Endothelial cell of umbilical vein (primary cell): ENCODE results near the gene PLA2R1. TPM values are rescaled to one million over a fixed set of nuclear protein-coding genes. Genes with fewer than 3 reads are reported as not detected.

Experiments
- BruUV-seq: library from RNA; stranded (reverse); fragments of 400-500 nt; replicated peaks from 2 replicates; lab custom pipeline; 2021; lab: Mats Ljungman, UMichigan
- CTCF ChIA-PET: fragments of 300-600, 350-600 bp; sonication (Branson Sonifier 250); formaldehyde crosslinking; loops from one replicate; lab custom pipeline; 2021; ENCODE audit warnings: antibody characterized with exemption, inconsistent platforms; lab: Charles Lee
- POLR2A ChIA-PET: fragments of 300-600, 350-600 bp; sonication (Branson Sonifier 250); formaldehyde crosslinking; loops from one replicate; lab custom pipeline; 2021; ENCODE audit warnings: antibody characterized with exemption, inconsistent platforms; lab: Charles Lee
- DNase-seq: peaks from one replicate; pipeline ENCODE4 v3.0.0-alpha.2; 2011; ENCODE audit warnings: low read depth, low spot score
- FAIRE-seq: peaks from 2 replicates; lab custom pipeline; 2011; peaks lifted over from hg19 to GRCh38; lab: Jason Lieb, UNC
- H2AFZ ChIP-seq: 2 replicates; pipeline ENCODE4 v1.6.0; 2012; ENCODE audit warnings: low read depth, low read length, control low read depth, inconsistent platforms
- H3K27ac ChIP-seq: 2 replicates; pipeline ENCODE4 v1.5.1; 2011; ENCODE audit warnings: low read depth, mild to moderate bottlenecking, control low read depth, low read length, moderate library complexity; ENCODE audit not compliant: insufficient read depth
- H3K27me3 ChIP-seq, 2 experiments: 2 replicates each; pipeline versions ENCODE4 v1.6.0 to v1.6.1; 2011; ENCODE audit warnings: low read length in 2 of 2, mixed read lengths in 1 of 2; ENCODE audit not compliant: control insufficient read depth in 2 of 2, insufficient read depth in 2 of 2
- H3K36me3 ChIP-seq, 2 experiments: 2 replicates in 1 of 2; 3 replicates in 1 of 2; pipeline ENCODE4 v1.5.1; 2011; ENCODE audit warnings: low read length in 2 of 2, mild to moderate bottlenecking in 1 of 2, moderate library complexity in 1 of 2; ENCODE audit not compliant: control insufficient read depth in 2 of 2, insufficient read depth in 2 of 2; ENCODE audit errors: extremely low read depth in 1 of 2
- H3K4me1 ChIP-seq: 3 replicates; pipeline ENCODE4 v1.5.1; 2011; ENCODE audit warnings: mild to moderate bottlenecking, low read length; ENCODE audit not compliant: control insufficient read depth, insufficient read depth; ENCODE audit errors: extremely low read depth
- H3K4me2 ChIP-seq: 2 replicates; pipeline ENCODE4 v1.6.1; 2011; ENCODE audit warnings: low read length, control low read depth, mixed read lengths; ENCODE audit not compliant: insufficient read depth
- H3K4me3 ChIP-seq, 3 experiments: fragments of 200-600 bp in 1 of 3; sonication (generic), shearing (Covaris generic) in 1 of 3; replicated peaks in 1 of 3; 2 replicates each; pipeline ENCODE4 v1.5.1; 2011 to 2016; ENCODE audit warnings: control low read depth in 3 of 3, low read length in 3 of 3, mild to moderate bottlenecking in 2 of 3, inconsistent platforms in 1 of 3, low read depth in 1 of 3, moderate library complexity in 1 of 3; ENCODE audit not compliant: insufficient read depth in 1 of 3
- H3K79me2 ChIP-seq: 2 replicates; pipeline ENCODE4 v1.6.0; 2012; ENCODE audit warnings: low read length, inconsistent platforms; ENCODE audit not compliant: control insufficient read depth, insufficient read depth
- H3K9ac ChIP-seq: replicated peaks from 2 replicates; pipeline ENCODE3; 2011; ENCODE audit warnings: low read length, control low read depth; ENCODE audit not compliant: insufficient read depth; ENCODE audit errors: extremely low read depth
- H3K9me1 ChIP-seq: replicated peaks from 3 replicates; pipeline ENCODE4 v1.6.0; 2011; ENCODE audit warnings: mild to moderate bottlenecking, low read length; ENCODE audit not compliant: control insufficient read depth, insufficient read depth; ENCODE audit errors: extremely low read depth
- H3K9me3 ChIP-seq: replicated peaks from 2 replicates; pipeline ENCODE4 v1.5.1; 2012; ENCODE audit warnings: low read length, inconsistent platforms; ENCODE audit not compliant: control insufficient read depth, insufficient read depth
- H4K20me1 ChIP-seq: replicated peaks from 2 replicates; pipeline ENCODE3; 2011; ENCODE audit warnings: mild to moderate bottlenecking, low read length; ENCODE audit not compliant: control insufficient read depth, insufficient read depth; ENCODE audit errors: extremely low read depth
- EZH2 ChIP-seq: IDR thresholded peaks from 2 replicates; pipeline ENCODE4 v1.6.1; 2012; ENCODE audit warnings: borderline replicate concordance, low read depth, mild to moderate bottlenecking, moderate library complexity, low read length, inconsistent platforms; ENCODE audit not compliant: severe bottlenecking
- FOS ChIP-seq: IDR thresholded peaks from 2 replicates; pipeline ENCODE4 v1.6.1; 2011; ENCODE audit warnings: mild to moderate bottlenecking, low read length, moderate library complexity, borderline replicate concordance; ENCODE audit not compliant: insufficient read depth
- GATA2 ChIP-seq: IDR thresholded peaks from 2 replicates; pipeline ENCODE4 v1.7.0; 2011; ENCODE audit warnings: low read depth, mild to moderate bottlenecking, moderate library complexity, mixed read lengths, low read length; ENCODE audit not compliant: insufficient read length, insufficient read depth
- JUN ChIP-seq: IDR thresholded peaks from 2 replicates; pipeline ENCODE4 v1.6.1; 2011; ENCODE audit warnings: borderline replicate concordance, low read depth; ENCODE audit not compliant: insufficient read length, insufficient read depth
- MYC ChIP-seq: IDR thresholded peaks from one replicate; pipeline ENCODE4 v1.6.1; 2011; ENCODE audit warnings: mild to moderate bottlenecking, low read depth, low read length
- POLR2A ChIP-seq: IDR thresholded peaks from 2 replicates; pipeline ENCODE4 v1.6.1; 2012; ENCODE audit warnings: low read depth, mild to moderate bottlenecking, control low read depth, low read length
- POLR2AphosphoS5 ChIP-seq: IDR thresholded peaks from 2 replicates; pipeline ENCODE4 v1.6.1; 2012; ENCODE audit warnings: low read depth, mild to moderate bottlenecking, control low read depth, low read length, moderate library complexity; ENCODE audit not compliant: insufficient read depth
- dilution Hi-C: fragments of 300-500 bp; cut with MboI; formaldehyde crosslinking; loops from one replicate; pipeline ENCODE4 v1.15.0; 2019; ENCODE audit warnings: low sequenced_read_pairs; ENCODE audit not compliant: extremely low pct_ligation_motif_present
- intact Hi-C: fragments of 100-400 bp; cut with micrococcal nuclease; formaldehyde crosslinking; loops from one replicate; pipeline ENCODE4 v1.10.0; 2022
- polyA plus RNA-seq, 4 experiments: library from polyadenylated mRNA; depleted of rRNA in 3 of 4; stranded (reverse) in 3 of 4; unstranded in 1 of 4; fragments of >200 nt; gene quantifications; 2 replicates each; pipeline versions ENCODE4 v1.2.1 to v1.2.3, GENCODE V29; 2011 to 2012; ENCODE audit warnings: missing spikeins in 1 of 4
- total RNA-seq: library from RNA; stranded (reverse); gene quantifications from 2 replicates; pipeline ENCODE4 v1.2.3, GENCODE V29; 2021
- TF ChIP-seq, protein P1 (sequence below): IDR thresholded peaks from 2 replicates; pipeline ENCODE4 v1.6.1; 2011; ENCODE audit not compliant: insufficient read depth, insufficient read length
- TF ChIP-seq, protein P2 (sequence below), 2 donors: IDR thresholded peaks; 1 replicate in 1 of 2; 2 replicates in 1 of 2; pipeline ENCODE4 v1.5.1; 2011; ENCODE audit warnings: low read length in 2 of 2, mild to moderate bottlenecking in 2 of 2, moderate library complexity in 2 of 2, control low read depth in 1 of 2, inconsistent platforms in 1 of 2, low read depth in 1 of 2; ENCODE audit not compliant: insufficient read depth in 1 of 2; ENCODE audit errors: extremely low read depth in 1 of 2

The PLA2R1 gene
- total and polyA plus RNA-seq, 2 donors (not counting 3 experiments of a cell fraction or from before 2014, with no cell fraction given), result 6.9 to 14.4 TPM

DNA sequence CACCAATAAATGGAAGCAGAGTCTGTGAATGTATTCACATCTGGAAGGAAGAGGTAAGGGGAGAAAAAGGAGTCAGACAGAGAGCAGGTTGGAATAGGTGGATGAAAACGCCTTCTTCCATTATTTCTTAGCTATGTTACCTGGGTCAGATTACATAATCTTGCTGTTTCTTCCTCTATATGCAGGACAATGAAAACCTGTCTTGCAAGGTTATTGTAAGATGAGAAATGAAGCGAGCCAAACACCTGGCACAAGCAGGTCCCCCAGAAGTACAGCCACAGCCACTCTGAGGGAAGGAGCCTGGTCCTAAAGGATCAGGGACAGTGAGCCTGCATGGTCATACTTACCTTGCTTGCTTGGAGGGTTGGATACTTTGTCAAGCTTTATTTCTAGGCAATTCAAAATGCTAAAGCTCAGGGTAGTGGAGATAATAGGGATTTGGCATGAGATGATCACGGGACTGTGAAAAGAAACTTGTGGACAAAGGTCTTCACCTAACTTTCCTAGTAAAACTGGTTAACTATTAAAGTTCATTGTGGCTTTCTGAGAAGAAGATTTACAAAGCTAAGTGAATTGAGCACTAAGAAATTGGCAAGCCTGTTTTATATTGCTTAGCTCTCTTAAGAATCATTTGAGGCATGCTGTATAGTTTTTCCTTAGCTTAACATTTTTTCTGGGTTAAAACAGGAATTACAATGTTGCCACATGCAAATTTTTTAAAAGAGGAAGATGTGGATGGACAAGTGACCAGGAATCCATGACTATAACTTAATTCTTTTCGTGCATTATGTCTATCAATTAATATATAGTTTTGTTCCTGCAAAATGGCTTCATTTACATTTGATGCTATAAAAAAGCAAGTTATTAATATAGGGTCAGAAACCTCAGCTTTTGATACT is 15.7 kb upstream of the PLA2R1 start:
- Histone ChIP-seq H3K9me1 (no peaks in the 10 kb centered on the region), H3K4me3 (no peak overlapping the region), H3K4me1 (peaks cover 26% of the 10 kb centered on the region), H3K27ac (no peak overlapping the region), H3K9me3 (no peaks in the 10 kb centered on the region), H3K27me3 (no peaks in the 10 kb centered on the region), H3K9ac (no peak overlapping the region), H3K36me3 (no peaks in the 10 kb centered on the region), H3K4me2 (no peak overlapping the region), H3K79me2 (no peaks in the 10 kb centered on the region), H4K20me1 (no peaks in the 10 kb centered on the region), H2AFZ (no peak overlapping the region)
- dilution Hi-C loops (no loop called here), intact Hi-C loops (no loop called here)
- CTCF ChIA-PET, result interaction anchor here (0.8 to 1.2 kb wide), 3 partner anchors 11 to 136 kb away, joined by 3 to 4 read pairs (median 3); no protein-coding TSS in a partner anchor
- BruUV-seq, result no TSS peak
- POLR2A ChIA-PET, result no interaction called here
- FAIRE-seq (no peak), DNase-seq (no peak)
- TF ChIP-seq JUN (no peak), EZH2 (no peak), FOS (no peak), MYC (no peak), POLR2A (no peak), POLR2AphosphoS5 (no peak), GATA2 (no peak)
- TF ChIP-seq, protein P1, sequence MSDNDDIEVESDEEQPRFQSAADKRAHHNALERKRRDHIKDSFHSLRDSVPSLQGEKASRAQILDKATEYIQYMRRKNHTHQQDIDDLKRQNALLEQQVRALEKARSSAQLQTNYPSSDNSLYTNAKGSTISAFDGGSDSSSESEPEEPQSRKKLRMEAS, result no peak
- TF ChIP-seq, protein P2, sequence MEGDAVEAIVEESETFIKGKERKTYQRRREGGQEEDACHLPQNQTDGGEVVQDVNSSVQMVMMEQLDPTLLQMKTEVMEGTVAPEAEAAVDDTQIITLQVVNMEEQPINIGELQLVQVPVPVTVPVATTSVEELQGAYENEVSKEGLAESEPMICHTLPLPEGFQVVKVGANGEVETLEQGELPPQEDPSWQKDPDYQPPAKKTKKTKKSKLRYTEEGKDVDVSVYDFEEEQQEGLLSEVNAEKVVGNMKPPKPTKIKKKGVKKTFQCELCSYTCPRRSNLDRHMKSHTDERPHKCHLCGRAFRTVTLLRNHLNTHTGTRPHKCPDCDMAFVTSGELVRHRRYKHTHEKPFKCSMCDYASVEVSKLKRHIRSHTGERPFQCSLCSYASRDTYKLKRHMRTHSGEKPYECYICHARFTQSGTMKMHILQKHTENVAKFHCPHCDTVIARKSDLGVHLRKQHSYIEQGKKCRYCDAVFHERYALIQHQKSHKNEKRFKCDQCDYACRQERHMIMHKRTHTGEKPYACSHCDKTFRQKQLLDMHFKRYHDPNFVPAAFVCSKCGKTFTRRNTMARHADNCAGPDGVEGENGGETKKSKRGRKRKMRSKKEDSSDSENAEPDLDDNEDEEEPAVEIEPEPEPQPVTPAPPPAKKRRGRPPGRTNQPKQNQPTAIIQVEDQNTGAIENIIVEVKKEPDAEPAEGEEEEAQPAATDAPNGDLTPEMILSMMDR (IDR thresholded peaks at IDR 0.05; ENCODE audit: extremely low read depth in 1 of 2, insufficient read depth in 1 of 2, low read depth in 1 of 2, low read length in 2 of 2), result no peak
